CD1c-positive myeloid dendritic cell (primary cell): ENCODE measurements around the gene NPPB.
A peak's percentile ranks its signal among the peaks of the same experiment; 100 is the strongest.

Source experiments
- DNase-seq: peaks from one replicate; pipeline ENCODE4 v3.0.0-alpha.2; 2016; ENCODE audit errors: extremely low spot score

Gene NPPB

DNA sequence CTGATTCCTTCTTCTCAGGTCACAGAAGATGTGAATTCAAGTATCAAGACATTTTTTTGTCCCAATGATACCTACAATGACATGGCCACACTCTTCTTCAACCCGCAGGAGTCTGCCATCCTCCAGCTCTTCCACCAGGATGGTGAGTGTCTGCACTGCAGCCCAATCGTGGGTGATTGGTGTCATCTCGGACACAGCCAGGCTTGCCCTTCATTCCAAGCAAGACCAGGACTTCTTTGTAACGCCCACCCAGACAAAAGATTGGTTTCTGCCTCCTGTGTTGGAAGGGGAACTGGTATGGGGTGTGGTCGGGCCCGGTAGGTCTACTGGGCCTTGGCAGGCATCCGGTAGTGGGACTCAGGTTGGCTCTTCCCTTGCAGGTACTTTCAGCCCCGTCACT is 25.2 kb downstream of the NPPB start:
- DNase-seq, result no peak

- DNase-seq, result no peak
Measured at GRCh38 chr1:11831945-11832725, 26.6 kb downstream of the NPPB start.

- no peak for DNase-seq
Measured at GRCh38 chr1:11828511-11828910, 30.2 kb downstream of the NPPB start.

DNA sequence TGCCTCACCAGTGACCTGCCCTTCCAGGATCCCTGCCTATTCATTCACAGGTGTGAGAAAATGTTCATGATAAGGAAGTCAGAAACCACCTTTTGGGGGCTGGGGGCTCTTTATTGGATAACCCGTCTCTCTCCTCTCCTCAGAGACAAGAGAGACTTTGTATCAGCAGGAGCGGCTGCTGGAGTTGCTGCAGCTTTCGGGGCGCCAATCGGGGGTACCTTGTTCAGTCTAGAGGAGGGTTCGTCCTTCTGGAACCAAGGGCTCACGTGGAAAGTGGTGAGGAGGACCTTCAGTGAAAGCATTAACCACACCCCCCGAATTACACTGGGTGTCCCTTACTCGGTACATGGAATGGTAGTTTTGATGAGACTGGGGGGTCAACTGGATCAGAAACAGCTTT is 31.8 kb downstream of the NPPB start:
- no peak for DNase-seq

DNA sequence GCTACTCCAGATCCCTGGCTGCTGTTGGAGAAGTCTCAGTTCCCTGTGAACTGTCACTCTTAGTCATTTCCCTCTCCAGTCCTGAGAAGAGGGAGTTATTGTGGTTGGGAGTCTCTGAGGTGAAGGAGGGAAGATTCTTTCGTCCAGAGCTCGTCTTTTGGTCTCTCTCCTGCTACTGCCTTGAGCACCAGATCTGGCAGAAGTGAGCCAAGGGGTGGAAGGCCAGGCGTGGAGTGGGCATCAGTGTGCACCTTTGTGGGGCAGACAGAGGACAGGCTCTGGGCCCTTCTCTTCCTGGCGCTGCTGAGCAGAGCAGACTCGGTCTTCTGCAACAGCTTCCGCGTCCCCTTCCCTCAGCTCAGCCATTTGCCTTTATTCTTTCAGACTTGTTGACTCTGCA is 33.6 kb downstream of the NPPB start:
- DNase-seq, result no peak

- DNase-seq, result no peak
Measured at GRCh38 chr1:11823366-11824137, 35.2 kb downstream of the NPPB start.

- no peak for DNase-seq
Measured at GRCh38 chr1:11822091-11822490, 36.7 kb downstream of the NPPB start.

DNA sequence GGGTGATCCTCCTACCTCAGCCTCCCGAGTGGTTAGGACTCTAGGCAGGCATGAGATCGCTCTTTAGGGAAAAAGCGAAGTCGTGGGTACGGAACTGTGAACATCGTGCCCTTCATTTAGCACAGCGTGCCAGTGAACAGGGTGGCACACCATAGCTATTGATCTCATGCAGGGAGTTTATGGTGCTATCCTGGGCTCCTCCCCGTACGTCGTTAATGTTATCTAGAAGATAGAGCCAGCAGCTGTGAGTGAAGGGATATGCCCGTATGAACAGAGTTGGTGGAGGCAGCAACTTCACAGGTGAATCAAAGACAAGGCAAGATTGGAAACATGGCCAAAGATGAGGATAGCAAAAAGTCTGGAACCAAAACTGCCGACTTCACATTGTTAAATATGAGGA is 41.6 kb downstream of the NPPB start:
- DNase-seq, result no peak

- peak; percentile 51 for DNase-seq
Measured at GRCh38 chr1:11813021-11813420, 45.7 kb downstream of the NPPB start.
